Esophagus squamous epithelium (tissue), 5 donors: ENCODE results near the gene RAB23. TPM values are rescaled to one million over a fixed set of nuclear protein-coding genes. Genes with fewer than 3 reads are reported as not detected.

Experiments used
- DNase-seq: peaks from one replicate; lab custom pipeline; 2025; lab: John Stamatoyannopoulos, UW
- H3K27ac ChIP-seq, 4 donors: fragments of 200-600 bp; sonication (generic); one replicate each; pipeline ENCODE4 v1.5.1; 2016 to 2019; ENCODE audit warnings: mild to moderate bottlenecking in 1 of 4
- H3K27me3 ChIP-seq, 4 donors: fragments of 200-600 bp; sonication (generic); 1 replicate in 3 of 4; 2 replicates in 1 of 4; pipeline versions ENCODE4 v1.5.1 to v1.6.0; 2017 to 2021; ENCODE audit warnings: antibody characterized with exemption in 1 of 4
- H3K36me3 ChIP-seq, 3 donors: fragments of 200-600 bp; sonication (generic); one replicate each; pipeline ENCODE4 v1.5.1; 2016 to 2019
- H3K4me1 ChIP-seq, 3 donors: fragments of 200-600 bp; sonication (generic); one replicate each; pipeline ENCODE4 v1.5.1; 2017 to 2019
- H3K4me3 ChIP-seq, 4 donors: fragments of 200-600 bp; sonication (generic); 1 replicate in 3 of 4; 2 replicates in 1 of 4; pipeline ENCODE4 v1.5.1; 2016 to 2019; ENCODE audit warnings: mild to moderate bottlenecking in 2 of 4, moderate library complexity in 1 of 4
- H3K9me3 ChIP-seq, 3 donors: fragments of 200-600 bp; sonication (generic); one replicate each; pipeline ENCODE4 v1.5.1; 2016 to 2019
- POLR2A ChIP-seq, 4 donors: fragments of 450-650 bp; IDR thresholded peaks; one replicate each; pipeline ENCODE4 v1.6.1; 2017; ENCODE audit warnings: antibody characterized with exemption in 4 of 4, mild to moderate bottlenecking in 4 of 4, moderate library complexity in 3 of 4
- WGBS, 2 donors: methylation state at CpG; one replicate each; pipeline ENCODE4 v1.1.5; 2018; 5-methylcytosine and 5-hydroxymethylcytosine counted together
- intact Hi-C: fragments of 100-400 bp; cut with DNase I; formaldehyde crosslinking; loops from one replicate; pipeline ENCODE4 v1.15.0; 2022
- total RNA-seq, 4 donors: library from RNA; depleted of rRNA; stranded (reverse); fragments of >200 nt; gene quantifications; one replicate each; pipeline ENCODE4 v1.1.0, GENCODE V29; 2016
- TF ChIP-seq, protein P1 (sequence below), 6 experiments: fragments of 450-650 bp in 4 of 6; fragments of 200-600 bp in 2 of 6; sonication (generic) in 2 of 6; IDR thresholded peaks; one replicate each; pipeline ENCODE4 v1.5.1; 2016 to 2019; ENCODE audit warnings: antibody characterized with exemption in 6 of 6, mild to moderate bottlenecking in 4 of 6, moderate library complexity in 4 of 6
- donor health status: DM: yes; HTN: yes; CAD: no.

RAB23 gene
- total RNA-seq, 4 donors from 2014 or later: 1.5 to 17.2 (median 5.9) TPM

DNA sequence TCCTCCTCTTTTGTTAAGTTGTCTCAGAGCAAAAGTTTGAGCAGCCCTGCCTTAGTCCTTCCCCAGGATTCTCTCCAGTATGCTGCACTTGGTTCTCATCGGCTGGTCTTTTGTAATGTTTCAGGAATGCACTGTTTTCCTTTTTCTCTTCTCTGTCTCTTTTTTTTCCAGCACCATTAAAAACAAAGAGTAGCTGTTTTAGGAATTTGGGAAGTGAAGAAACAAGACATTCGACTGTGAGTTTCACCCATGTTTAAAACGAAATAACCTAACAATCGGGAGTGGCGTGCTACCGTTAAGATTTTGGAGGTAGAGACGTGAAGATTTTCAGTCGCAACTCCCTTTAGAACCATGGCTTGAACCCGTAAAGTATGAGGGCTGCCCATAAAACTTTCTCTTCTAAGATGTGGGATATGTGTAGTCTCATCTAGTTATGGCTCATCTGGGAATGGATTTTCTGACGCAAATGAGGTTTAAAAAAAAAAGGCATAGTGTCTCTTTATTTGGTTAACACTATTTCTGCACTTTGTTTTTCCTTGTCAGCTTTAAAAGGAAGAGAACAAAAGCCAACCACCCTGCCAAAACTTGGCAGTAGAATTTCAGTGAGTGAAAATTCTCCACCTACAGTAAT is 35.9 kb upstream of the RAB23 start:
- Histone ChIP-seq H3K4me1 (peaks cover 0 to 11% (median under 1%) of the 10 kb centered on the region in 3 donors), H3K27ac (peak overlapping the region; percentile 37 to 88 (median 82)), H3K36me3 (no peaks in the 10 kb centered on the region), H3K4me3 (peak overlapping the region in 1 of 4 donors; percentile 50), H3K27me3 (peaks cover 0 to 63% (median 0%) of the 10 kb centered on the region in 4 donors), H3K9me3 (no peaks in the 10 kb centered on the region)
- 38 to 65% methylated on average over 10 of the region's 10 CpGs for WGBS, 2 donors
- intact Hi-C loops: no loop called here
- no peak for DNase-seq
- TF ChIP-seq, protein P1, sequence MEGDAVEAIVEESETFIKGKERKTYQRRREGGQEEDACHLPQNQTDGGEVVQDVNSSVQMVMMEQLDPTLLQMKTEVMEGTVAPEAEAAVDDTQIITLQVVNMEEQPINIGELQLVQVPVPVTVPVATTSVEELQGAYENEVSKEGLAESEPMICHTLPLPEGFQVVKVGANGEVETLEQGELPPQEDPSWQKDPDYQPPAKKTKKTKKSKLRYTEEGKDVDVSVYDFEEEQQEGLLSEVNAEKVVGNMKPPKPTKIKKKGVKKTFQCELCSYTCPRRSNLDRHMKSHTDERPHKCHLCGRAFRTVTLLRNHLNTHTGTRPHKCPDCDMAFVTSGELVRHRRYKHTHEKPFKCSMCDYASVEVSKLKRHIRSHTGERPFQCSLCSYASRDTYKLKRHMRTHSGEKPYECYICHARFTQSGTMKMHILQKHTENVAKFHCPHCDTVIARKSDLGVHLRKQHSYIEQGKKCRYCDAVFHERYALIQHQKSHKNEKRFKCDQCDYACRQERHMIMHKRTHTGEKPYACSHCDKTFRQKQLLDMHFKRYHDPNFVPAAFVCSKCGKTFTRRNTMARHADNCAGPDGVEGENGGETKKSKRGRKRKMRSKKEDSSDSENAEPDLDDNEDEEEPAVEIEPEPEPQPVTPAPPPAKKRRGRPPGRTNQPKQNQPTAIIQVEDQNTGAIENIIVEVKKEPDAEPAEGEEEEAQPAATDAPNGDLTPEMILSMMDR (IDR thresholded peaks at IDR 0.05): no peak
- no peak for TF ChIP-seq POLR2A (IDR thresholded peaks at IDR 0.05)

DNA sequence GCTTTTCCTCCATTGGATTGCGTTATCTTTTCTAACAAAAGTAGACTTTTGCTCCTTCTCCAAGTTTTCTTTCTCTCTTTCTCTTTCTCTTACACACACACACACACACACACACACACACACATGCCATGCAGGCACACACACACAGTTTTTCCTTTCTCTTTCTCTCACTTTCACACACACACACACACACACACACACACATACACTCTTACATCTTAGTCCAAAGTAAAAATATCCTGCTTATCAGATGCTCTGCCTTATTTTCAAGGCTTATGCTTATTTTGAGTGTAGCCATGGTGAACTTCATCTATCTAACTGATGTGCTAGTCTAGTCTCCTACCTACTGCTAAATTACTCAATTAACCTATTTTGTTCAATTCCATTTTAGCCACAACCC is 34.4 kb upstream of the RAB23 start:
- Histone ChIP-seq H3K4me3 (no peak overlapping the region), H3K9me3 (no peaks in the 10 kb centered on the region), H3K4me1 (peaks cover 0 to 13% (median 0%) of the 10 kb centered on the region in 3 donors), H3K27me3 (peaks cover 0 to 50% (median 0%) of the 10 kb centered on the region in 4 donors), H3K36me3 (no peaks in the 10 kb centered on the region), H3K27ac (peak overlapping the region; percentile 37 to 85 (median 66))
- WGBS, 2 donors: 84 to 88% methylated on average over 1 of the region's 1 CpG
- intact Hi-C loops: no loop called here
- TF ChIP-seq, protein P1 (IDR thresholded peaks at IDR 0.05): no peak
- TF ChIP-seq POLR2A (IDR thresholded peaks at IDR 0.05): no peak
- DNase-seq: no peak

DNA sequence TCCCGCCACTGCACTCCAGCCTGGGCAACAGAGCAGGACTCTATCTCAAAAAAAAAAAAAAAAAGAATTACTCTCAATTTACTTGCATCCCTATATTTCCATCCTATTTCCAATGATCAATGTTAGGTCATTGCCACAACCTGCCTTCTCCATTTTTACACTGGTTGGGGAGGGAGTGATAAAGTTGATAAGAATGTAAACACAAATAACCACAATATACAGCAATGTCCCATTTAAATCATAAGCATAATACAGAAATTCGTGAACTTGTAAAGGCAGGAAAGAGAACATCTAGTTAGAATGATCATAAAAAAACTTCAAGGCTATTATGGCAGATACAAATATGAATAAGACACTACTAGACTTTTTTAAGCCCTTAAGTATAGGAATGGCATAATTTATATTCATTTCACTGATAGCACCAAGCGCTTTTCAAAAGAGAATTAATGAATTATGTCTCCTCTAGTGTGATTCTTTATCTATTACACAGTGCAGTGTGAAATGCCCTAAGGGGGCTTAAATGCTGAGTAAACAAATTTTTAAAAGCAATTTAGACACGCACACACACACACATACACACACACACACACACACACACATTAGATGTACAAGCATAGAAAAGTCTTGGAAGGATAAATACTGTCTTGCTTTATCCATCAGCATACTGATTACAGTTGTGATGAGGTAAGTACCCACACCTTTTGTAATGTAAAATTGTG is 33.5 kb upstream of the RAB23 start:
- H3K9me3 ChIP-seq: no peaks in the 10 kb centered on the region
- H3K27ac ChIP-seq: peak overlapping the region in 3 of 4 donors; percentile 2 to 79 (median 36)
- intact Hi-C loops: no loop called here
- H3K4me3 ChIP-seq: no peak overlapping the region
- H3K4me1 ChIP-seq: peaks cover 0 to 13% (median 0%) of the 10 kb centered on the region in 3 donors
- TF ChIP-seq POLR2A (IDR thresholded peaks at IDR 0.05): no peak
- peaks cover 0 to 45% (median 0%) of the 10 kb centered on the region in 4 donors for H3K27me3 ChIP-seq
- WGBS, 2 donors: 67 to 82% methylated on average over 4 of the region's 4 CpGs
- DNase-seq: no peak
- no peaks in the 10 kb centered on the region for H3K36me3 ChIP-seq

DNA sequence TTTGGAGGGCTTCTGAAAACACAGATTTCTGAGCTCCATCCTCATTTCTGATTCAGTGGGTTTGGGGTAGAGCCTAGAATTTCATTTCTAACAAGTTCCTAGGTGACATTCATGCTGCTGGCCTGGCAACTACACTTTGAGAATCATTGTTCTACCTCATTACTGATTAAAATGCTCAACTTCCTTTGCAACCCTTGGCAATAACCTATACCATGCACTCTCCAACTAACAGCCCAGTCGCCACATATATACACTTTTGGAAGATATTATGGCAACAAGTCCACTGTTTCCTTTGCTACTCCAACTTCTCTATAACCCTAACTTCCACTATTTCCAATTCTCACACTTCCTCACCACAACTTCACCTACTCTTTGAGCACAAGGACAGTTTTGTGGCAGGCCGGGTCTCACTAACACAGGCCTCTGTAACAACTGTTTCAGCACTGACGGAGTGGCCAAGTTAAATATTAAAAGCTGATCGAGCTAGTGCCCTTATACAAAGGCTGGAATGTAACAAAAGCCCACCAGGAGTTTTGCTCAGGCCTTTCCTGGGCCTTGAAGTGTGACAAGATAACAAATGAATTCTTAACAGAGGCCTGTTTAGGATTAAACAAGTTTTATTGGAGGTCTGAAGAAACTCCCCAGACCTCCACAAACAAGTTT is 32.1 kb upstream of the RAB23 start:
- TF ChIP-seq, protein P1 (IDR thresholded peaks at IDR 0.05): no peak
- TF ChIP-seq POLR2A (IDR thresholded peaks at IDR 0.05): no peak
- Histone ChIP-seq H3K4me3 (no peak overlapping the region), H3K36me3 (no peaks in the 10 kb centered on the region), H3K9me3 (no peaks in the 10 kb centered on the region), H3K27me3 (peaks cover 0 to 32% (median 0%) of the 10 kb centered on the region in 4 donors), H3K27ac (peak overlapping the region in 3 of 4 donors; percentile 14 to 79 (median 23)), H3K4me1 (peaks cover 0 to 13% (median 0%) of the 10 kb centered on the region in 3 donors)
- intact Hi-C loops: no loop called here
- no peak for DNase-seq
- WGBS, 2 donors: 76 to 88% methylated on average over 4 of the region's 4 CpGs

DNA sequence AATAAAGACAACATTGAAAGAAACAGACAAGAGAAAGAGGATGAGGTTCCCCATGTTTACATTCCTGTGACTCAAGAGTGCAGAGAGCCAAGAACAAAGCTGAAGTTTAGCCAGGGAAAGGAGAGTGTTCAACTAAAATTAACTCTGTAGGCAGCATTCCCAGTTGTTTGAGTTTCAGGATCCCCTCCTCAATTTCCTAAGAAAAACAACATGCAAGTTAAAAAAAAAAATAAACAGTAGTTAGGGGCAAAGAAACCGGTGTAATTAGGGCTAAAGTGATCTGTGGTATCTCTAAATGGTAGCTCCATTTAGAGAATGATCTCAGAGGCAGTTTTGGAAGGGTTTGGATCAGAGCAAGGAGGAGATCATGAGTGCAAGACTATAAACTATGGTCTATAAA is 30.9 kb upstream of the RAB23 start:
- no peak for TF ChIP-seq POLR2A (IDR thresholded peaks at IDR 0.05)
- TF ChIP-seq, protein P1 (IDR thresholded peaks at IDR 0.05): no peak
- 38 to 44% methylated on average over 1 of the region's 1 CpG for WGBS, 2 donors
- DNase-seq: no peak
- peaks cover 0 to 20% (median 0%) of the 10 kb centered on the region in 4 donors for H3K27me3 ChIP-seq
- intact Hi-C loops: no loop called here
- H3K36me3 ChIP-seq: no peaks in the 10 kb centered on the region
- peak overlapping the region in 3 of 4 donors; percentile 53 to 79 (median 75) for H3K27ac ChIP-seq
- H3K4me1 ChIP-seq: peaks cover 0 to 13% (median 0%) of the 10 kb centered on the region in 3 donors
- no peaks in the 10 kb centered on the region for H3K9me3 ChIP-seq
- no peak overlapping the region for H3K4me3 ChIP-seq
